Endometrium (tissue), 2 donors: ENCODE results near the gene NEGR1.

Experiments used
- FAIRE-seq: peaks from 2 replicates; lab custom pipeline; 2012; peaks lifted over from hg19 to GRCh38; lab: Jason Lieb, UNC
- donor health status: control.
- donor health status: control.

NEGR1 gene

GRCh38 chr1:71778940-71779339 is 503.4 kb downstream of the NEGR1 start:
- FAIRE-seq, result no peak

- FAIRE-seq, result no peak
Measured at GRCh38 chr1:71777094-71777493, 505.2 kb downstream of the NEGR1 start.

- no peak for FAIRE-seq
Measured at GRCh38 chr1:71774705-71775104, 507.6 kb downstream of the NEGR1 start.

GRCh38 chr1:71770121-71770520 is 512.2 kb downstream of the NEGR1 start:
- no peak for FAIRE-seq

GRCh38 chr1:71766748-71767147 is 515.6 kb downstream of the NEGR1 start:
- FAIRE-seq, result no peak

GRCh38 chr1:71762514-71763255 is 519.7 kb downstream of the NEGR1 start:
- no peak for FAIRE-seq

- FAIRE-seq, result no peak
Measured at GRCh38 chr1:71755441-71755840, 526.9 kb downstream of the NEGR1 start.

- no peak for FAIRE-seq
Measured at GRCh38 chr1:71753746-71754145, 528.6 kb downstream of the NEGR1 start.

GRCh38 chr1:71745326-71745725 is 537.0 kb downstream of the NEGR1 start:
- no peak for FAIRE-seq

GRCh38 chr1:71743862-71744261 is 538.5 kb downstream of the NEGR1 start:
- FAIRE-seq, result no peak

GRCh38 chr1:71738910-71739309 is 543.4 kb downstream of the NEGR1 start:
- no peak for FAIRE-seq

GRCh38 chr1:71738256-71738655 is 544.1 kb downstream of the NEGR1 start:
- no peak for FAIRE-seq

GRCh38 chr1:71737768-71738167 is 544.6 kb downstream of the NEGR1 start:
- FAIRE-seq, result no peak

GRCh38 chr1:71733121-71733520 is 549.2 kb downstream of the NEGR1 start:
- FAIRE-seq, result no peak

GRCh38 chr1:71721532-71721931 is 560.8 kb downstream of the NEGR1 start:
- no peak for FAIRE-seq

- no peak for FAIRE-seq
Measured at GRCh38 chr1:71719330-71719729, 563.0 kb downstream of the NEGR1 start.

GRCh38 chr1:71717186-71717585 is 565.2 kb downstream of the NEGR1 start:
- FAIRE-seq, result no peak

- no peak for FAIRE-seq
Measured at GRCh38 chr1:71711456-71711855, 570.9 kb downstream of the NEGR1 start.

GRCh38 chr1:71706029-71706671 is 576.2 kb downstream of the NEGR1 start:
- FAIRE-seq, result no peak

- no peak for FAIRE-seq
Measured at GRCh38 chr1:71698186-71698585, 584.2 kb downstream of the NEGR1 start.

- no peak for FAIRE-seq
Measured at GRCh38 chr1:71695821-71696220, 586.5 kb downstream of the NEGR1 start.

- no peak for FAIRE-seq
Measured at GRCh38 chr1:71695084-71695483, 587.3 kb downstream of the NEGR1 start.

- FAIRE-seq, result no peak
Measured at GRCh38 chr1:71693581-71693980, 588.8 kb downstream of the NEGR1 start.

GRCh38 chr1:71689635-71690034 is 592.7 kb downstream of the NEGR1 start:
- peak; percentile 71 for FAIRE-seq
